Measurements from ENCODE around the gene FAM200A.
"Not testable (repeated sequence)": the region's sequence is repeated elsewhere in the genome, so short reads cannot be mapped to it uniquely, and the experiment has no call there.

FAM200A gene

DNA sequence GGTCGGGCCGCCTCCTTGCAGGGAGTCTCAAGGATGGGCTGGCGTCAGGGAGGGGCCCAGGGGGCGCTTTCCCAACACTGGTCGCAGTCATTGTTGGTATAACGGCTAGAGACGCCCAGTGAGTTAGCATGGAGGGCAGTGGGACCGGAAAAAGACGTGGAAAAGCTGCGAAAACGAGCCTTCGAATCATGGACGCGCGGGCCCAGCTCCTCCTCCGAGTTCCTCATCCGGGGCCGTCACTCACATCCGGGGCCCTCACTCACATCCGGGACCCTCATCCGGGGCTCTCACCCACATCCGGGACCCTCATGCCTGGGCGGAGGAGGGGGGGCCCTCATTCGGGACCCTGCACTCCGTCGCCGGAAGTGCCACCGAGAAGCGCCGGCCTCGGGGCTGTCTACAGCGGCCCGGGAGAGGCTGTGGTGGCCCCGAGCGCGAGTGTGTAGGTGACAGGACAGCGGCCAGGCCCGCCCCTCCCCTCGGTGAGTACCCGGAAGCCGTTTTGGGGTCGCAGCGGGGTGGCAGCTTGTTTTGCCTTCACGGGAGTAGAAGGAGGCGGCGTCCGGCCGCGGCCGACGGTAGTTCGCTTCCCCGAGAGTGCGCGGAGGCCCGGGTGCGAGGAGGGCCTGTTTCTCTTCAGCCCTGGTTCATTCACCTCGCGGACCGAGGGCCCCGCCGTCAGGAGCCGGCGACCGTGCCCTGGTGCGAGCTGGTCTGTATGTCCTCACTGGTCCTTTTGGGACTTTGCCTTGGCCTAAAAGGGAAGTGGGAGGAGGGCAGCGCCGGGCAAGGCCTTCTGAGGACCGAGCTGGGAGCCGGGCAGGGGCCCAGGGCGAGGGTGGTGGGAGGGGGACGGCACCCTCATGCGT, 6.6 kb upstream of the FAM200A start, which contains the start of gene ZNF655:
Gene ZNF655 (plus strand): TSS at position 337 of the 869 bp plus-strand sequence. CDS start 1,918 bp downstream, outside the sequence.
- FAIRE-seq: no peak

DNA sequence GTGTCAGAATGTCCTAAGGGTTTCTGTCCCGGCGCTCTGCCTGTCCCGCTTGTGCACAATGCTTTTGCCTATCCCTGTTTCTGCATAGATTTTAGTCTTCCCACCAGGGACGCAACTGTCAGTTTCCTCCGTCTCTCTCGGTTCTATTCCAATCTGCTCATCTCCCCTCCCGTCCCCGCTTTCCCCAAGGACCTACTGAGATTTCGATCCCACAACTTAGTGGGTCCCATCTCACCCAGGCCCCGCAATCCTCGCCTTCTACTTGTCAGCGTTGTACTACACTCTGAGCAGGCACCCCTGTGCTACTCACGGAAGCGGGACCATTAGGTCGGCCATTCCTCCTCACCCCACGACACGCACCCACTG, 6.0 kb upstream of the FAM200A start:
- FAIRE-seq: no peak

DNA sequence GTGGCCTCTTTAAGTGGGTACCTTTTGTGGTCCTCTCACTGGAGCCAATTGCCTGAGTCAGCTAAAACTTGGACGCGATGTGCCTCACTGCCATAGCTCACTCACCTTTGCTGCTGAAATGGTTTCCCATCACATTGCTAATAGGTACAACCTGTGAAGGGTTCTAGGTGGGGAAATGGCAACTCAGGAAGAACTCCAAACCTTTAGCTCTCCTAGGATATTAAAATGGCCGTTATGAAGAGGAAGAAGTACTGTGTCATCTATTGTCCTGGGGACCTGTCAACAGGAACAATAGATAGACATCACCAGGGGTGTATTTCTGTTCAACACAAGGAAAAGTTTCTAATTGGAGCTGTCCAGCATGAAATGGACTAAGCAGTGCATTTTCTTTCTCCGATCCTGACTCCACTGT, 5.3 kb upstream of the FAM200A start:
- FAIRE-seq: no peak

DNA sequence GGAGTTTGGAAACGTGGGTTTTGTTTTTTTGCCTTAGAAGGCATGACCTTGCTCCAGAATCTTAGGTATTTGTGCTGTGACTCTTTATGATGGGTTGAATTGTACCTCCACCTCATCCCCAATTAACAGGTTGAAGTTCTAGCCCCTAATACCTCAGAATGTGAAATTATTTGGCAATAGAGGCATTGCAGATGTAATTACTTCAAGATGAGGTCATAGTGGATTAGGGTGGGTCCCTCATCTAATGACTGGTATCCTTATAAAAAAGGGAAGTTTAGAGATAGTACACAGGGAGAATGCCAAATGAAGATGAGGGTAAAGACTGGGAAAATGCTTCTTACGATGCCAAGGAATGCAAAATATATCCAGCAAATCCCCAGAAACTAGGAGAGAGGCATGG, 3.0 kb upstream of the FAM200A start:
- FAIRE-seq: no peak

DNA sequence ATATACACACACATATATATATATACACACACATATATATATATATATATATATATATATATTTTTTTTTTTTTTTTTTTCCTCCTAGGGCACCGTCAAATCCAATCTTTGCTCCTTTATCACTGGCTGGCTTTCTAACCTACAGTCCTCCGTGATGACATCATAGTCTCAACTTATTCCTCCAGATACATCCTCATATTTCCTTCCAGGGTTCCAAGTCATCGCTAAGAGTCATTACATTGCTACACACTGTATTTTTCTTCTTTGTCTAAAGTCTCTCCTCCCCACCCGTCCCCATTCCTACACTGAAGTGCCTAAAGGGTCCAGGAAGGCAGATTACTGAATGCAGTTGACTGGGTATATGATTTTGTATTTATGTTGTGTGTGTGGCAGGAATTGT, 1.1 kb upstream of the FAM200A start:
- no peak for FAIRE-seq

DNA sequence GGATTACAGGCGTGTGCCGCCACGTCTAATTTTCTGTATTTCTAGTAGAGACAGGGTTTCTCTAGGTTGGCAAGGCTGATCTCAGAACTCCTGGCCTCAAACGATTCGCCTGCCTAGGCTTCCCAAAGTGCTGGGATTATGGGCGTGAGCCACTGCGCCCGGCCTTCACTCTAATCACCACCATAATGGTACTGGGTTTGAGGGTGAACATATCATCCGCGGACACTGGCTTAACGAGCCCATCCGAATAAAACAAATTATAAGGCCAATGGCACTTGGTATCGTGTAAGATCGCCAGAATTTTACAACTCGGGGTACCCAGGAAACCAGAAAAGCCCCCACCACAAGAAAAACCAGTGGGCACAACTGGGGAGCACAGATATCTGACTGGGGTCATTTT, 580 bp downstream of the FAM200A start:
- no peak for FAIRE-seq

DNA sequence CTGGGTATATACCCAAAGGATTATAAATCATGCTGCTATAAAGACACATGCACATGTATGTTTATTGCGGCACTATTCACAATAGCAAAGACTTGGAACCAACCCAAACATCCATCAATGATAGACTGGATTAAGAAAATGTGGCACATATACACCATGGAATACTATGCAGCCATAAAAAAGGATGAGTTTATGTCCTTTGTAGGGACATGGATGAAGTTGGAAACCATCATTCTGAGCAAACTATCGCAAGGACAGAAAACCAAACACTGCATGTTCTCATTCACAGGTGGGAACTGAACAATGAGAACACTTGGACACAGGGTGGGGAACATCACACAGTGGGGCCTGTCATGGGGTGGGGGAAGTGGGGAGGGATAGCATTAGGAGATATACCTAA, 2.4 kb downstream of the FAM200A start:
- not testable (repeated sequence) for FAIRE-seq

DNA sequence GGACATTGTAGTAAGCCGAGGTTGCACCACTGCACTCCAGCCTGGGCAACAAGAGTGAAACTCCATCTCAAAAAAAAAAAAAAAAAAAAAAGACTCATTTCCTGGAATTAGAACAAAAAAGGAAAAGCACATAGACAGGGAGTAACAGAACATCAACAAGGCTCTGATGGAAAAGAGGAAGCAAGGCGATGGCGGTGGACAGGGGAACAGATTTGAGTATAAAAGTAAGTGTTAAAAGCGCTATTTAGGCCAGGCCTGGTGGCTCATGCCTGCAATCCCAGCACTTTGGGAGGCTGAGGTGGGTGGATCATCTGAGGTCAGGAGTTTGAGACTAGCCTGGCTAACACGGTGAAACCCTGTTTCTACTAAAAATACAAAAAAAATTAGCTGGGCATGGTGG, 6.6 kb downstream of the FAM200A start:
- not testable (repeated sequence) for FAIRE-seq

DNA sequence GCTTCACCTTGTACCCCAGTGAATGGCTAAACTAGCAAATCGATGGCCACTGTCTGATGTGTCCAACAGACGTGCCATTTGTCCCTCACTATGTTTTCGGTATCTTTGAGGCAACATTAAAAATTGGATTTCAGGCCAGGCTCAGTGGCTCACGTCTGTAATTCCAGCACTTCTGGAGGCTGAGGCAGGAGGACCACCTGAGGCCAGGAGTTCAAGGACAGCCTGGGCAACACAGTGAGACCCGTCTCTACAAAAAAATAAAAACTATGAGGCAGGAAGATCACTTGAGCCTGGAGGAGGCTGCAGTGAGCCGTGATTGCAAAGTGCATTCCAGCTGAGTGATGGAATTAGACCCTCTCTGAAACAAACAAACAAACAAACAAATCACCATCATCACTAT, 8.0 kb downstream of the FAM200A start:
- FAIRE-seq: no peak

DNA sequence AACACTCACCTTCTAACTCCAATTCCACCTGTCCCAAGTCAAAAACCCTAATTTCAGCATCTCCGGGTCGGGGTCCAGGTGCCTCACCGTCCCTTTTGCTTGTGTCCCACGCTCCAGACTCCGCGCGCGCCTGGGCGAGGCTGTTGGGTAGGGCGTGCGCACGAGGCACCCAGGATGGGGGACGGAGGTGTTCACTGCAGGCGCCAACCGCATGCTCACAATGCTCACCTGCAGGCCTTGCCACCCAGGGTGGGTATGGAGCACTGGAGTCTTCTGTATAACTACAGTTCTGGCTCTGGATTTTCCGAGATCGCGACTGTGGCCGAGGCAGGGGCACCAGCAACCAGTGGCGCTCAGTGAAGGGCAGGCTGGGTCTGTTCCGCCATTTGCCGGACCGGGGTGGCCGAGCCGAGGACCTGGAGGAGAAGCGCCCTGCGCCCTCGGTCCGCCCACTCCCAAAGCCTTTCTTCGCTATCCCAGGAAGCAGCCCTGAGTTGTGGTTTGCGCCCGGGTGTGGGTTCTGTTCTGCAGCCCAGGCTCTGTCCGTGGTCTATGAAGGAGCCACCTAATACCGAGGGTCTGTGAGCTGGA, 8.7 kb downstream of the FAM200A start:
- no peak for FAIRE-seq

DNA sequence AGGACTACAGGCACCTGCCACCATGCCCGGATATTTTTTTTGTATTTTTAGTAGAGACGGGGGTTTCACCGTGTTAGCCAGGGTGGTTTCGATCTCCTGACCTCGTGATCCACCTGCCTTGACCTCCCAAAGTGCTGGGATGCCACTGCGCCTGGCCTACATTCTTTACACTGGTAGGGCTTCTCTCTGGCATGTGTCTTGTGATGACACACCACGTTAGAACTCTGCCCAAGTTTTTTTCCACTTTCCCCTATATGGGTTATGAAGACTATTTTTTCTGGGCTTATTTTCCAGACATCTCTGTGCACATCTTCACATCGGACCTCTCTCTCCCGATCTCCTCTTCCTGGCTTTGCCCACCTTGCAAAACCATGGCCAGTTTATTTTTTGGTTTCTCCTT, 10.7 kb downstream of the FAM200A start:
- no peak for FAIRE-seq

DNA sequence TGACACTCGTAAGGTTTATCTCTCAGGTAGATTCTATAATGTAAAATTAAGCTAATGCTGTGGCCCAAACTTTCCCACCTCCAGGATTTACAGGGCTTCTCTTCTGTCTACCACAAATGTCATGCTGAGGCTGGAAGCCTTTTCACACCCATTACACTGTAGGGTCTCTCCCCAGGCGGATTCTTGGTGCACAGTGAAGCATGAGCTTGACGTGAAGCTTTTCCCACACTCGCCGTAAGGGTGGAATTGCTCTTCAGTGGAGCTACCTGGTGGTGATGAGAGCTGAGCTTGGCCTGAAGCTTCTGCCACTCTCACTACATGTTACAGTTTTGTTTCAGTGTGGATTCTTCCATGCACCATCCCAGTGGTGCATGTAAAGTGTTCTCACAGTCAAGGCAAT, 11.4 kb downstream of the FAM200A start:
- no peak for FAIRE-seq

DNA sequence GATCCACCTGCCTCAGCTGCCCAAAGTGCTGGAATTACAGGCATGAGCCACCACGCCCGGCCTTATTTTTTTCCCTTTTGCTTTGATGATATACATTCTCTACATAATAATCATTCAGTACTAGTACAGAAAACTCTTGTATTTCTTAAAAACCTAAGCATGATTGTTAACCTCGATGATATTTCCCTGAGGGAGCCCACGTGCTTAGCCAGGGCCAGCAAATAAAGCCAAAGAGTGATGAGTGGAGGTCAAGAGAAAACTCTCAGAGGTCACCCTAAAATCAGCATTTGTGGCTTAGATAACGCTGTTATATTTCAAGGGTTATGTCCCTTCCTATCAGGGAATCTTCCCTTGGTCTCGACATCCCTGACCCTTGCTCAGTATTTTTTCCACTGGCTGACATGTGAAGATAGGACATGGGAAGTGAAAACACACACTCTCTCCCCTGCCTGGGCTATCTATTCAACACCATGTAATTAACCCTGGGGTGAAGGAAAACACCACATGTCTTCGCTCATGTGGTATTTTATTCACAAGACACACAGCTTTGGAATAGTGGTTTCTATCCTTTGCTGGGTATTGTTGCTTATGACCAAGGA, 12.6 kb downstream of the FAM200A start:
- no peak for FAIRE-seq

DNA sequence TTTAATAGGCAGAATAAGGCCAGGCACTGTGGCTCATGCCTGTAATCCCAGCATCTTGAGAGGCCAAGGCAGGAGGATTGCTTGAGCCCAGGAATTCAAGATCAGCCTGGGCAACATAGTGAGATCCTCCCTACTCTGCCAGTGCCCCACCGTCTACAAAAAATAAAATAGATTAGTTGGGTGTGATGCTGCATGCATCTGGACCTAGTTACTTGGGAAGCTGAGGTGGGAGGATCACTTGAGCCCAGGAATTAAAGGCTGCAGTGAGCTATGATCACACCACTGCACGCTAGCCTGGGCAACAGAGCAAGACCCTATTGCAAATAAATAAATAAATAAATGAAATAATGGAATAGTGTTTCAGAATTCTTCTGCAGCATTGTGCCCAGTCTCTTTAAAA, 16.2 kb downstream of the FAM200A start:
- no peak for FAIRE-seq

DNA sequence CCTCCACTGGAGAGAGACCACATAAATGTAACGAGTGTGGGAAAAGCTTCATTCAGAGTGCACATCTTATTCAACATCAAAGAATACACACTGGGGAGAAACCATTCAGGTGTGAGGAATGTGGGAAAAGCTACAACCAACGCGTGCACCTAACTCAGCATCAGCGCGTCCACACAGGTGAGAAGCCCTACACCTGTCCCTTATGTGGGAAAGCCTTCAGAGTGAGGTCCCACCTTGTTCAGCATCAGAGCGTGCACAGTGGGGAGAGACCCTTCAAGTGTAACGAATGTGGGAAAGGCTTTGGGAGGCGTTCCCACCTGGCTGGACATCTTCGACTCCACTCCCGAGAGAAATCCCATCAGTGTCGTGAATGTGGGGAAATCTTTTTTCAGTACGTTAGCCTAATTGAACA, 20.6 kb downstream of the FAM200A start:
- no peak for FAIRE-seq

DNA sequence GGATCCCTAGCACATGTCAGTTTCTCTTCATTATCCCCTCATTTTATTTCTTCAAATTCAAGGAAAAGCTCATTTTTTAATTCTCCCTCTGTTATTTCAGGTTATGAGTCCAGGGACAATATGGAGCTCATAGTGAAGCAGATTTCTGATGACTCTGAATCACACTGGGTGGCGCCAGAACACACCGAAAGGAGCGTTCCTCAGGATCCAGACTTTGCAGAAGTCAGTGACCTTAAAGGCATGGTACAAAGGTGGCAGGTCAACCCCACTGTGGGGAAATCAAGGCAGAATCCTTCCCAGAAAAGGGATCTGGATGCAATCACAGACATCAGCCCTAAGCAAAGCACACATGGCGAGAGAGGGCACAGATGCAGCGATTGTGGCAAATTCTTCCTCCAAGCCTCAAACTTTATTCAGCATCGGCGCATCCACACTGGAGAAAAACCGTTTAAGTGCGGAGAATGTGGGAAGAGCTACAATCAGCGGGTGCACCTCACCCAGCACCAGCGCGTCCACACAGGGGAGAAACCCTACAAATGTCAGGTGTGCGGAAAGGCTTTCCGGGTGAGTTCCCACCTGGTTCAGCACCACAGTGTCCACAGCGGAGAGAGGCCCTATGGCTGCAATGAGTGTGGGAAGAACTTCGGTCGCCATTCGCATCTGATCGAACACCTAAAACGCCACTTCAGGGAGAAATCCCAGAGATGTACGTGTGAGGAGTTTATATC, 26.0 kb downstream of the FAM200A start:
- FAIRE-seq: no peak

DNA sequence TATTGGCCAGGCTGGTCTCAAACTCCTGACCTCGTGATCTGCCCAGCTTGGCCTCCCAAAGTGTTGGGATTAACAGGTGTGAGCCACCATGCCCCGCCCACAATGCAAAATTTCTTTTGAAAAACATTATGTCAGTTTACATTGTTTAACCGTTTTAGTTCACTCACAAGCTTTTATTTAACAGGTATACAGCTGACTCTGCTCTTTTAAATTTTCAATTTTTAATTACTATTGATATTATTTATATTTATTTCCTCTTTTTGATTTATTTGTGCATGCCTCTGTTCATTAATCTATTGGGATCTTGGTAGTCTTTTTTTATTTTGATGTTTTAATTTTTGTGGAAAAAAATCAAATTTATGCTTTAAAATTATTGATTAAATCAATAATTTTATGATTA, 30.5 kb downstream of the FAM200A start:
- no peak for FAIRE-seq

DNA sequence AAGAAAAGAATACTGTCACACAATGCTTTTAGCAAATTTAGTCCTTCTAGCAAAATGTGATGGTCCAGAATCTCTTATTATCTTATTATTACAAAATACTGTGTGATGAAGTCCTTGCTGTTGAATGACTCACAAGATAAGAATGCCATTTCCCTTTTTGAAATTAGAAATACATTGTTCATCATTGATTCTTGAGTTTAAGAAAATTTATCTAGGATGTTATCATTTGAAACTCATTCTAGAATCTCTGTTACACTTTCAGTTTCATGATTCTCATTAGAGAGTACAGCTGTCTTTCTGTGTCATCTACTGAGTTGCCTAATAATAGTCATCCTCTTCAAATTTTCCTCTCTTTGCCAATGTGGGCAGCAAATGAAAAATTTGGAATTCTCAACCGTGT, 37.9 kb downstream of the FAM200A start:
- FAIRE-seq: no peak

DNA sequence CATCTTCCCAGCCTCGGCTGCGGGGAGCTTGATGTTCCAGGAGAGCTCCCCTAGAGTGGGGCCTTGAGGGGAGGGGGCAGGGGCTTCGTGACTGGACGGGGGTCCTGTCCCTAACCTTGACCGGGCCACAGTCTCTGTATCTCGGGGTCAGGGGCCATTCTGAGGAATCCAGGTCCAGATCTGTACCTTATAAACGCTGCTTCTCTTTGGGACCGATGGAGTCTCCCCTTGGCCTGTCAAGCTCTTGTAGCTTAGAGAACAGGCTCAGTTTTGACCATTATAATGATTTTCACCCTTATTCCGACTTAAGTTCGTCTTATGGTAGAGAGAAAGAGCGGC, 46.6 kb downstream of the FAM200A start:
- no peak for FAIRE-seq

DNA sequence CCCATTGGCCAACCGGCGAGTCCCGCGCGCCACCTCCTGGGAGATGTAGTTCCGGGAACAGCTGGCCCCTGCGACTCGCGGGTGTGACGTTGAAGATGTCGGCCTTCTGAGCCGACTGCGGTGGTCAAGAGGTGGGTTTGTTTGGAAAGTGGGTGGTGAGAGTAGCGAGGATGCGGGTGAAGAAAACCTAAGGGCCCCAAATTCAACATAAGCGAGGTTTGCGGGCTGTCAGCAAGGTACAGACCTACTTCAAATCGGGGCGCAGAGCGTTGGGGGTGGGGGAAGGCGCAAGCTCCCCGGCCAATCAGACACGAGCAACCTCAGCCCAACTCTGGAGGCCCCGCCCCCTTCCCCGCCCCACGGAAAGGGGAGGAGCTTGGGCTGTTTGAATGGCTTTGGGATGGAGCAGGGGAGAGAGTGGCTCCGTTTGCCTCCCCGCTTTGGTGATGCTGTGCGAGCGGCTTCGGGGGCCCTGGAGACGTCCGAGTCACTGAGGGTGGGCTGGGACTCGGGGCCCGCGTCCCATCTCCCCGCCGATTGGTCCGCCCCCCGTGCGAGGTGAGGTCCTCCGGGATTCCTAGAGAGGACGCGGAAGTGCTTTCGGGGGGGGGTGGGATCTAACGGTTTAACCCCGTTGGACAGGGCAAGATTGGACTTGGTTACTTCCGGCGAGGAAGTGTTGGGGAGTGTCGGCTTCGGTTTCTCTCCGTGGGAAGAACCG, 47.2 kb downstream of the FAM200A start, which contains the start of gene ZKSCAN5:
Gene ZKSCAN5 (plus strand): TSS at position 60 of the 721 bp plus-strand sequence. CDS start 1,383 bp downstream, outside the sequence.
- FAIRE-seq: no peak

DNA sequence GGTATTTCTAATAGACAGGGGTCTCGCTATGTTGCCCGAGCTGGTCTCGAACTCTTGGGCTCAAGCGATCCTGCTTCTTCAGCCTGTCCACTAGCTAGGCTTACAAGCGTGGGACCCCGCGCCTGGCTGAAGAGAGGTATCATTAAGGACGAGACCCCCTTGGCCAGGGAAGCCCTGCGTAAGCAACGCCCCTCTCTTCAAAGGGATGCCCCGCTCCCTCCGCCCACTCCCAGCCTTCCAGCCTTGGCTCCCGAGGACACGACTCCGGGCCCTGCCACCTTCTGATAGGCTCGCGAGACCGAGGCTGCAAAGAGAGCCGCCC, 47.7 kb downstream of the FAM200A start:
- FAIRE-seq: peak; percentile 11

DNA sequence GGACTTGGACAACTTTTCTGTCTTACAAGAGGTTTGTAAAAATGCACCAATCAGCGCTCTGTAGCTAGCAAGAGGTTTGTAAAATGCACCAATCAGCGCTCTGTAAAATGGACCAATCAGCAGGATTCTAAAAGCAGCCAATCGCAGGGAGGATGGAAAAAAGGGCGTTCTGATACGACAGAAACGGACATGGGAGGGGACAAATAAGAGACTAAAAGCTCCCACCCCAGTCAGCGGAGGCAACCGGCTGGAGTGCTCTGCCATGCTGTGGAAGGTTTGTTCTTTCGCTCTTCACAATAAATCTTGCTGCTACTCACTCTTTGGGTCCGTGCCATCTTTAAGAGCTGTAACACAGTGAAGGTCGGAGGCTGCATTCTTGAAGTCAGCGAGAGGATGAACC, 50.7 kb downstream of the FAM200A start:
- not testable (repeated sequence) for FAIRE-seq

DNA sequence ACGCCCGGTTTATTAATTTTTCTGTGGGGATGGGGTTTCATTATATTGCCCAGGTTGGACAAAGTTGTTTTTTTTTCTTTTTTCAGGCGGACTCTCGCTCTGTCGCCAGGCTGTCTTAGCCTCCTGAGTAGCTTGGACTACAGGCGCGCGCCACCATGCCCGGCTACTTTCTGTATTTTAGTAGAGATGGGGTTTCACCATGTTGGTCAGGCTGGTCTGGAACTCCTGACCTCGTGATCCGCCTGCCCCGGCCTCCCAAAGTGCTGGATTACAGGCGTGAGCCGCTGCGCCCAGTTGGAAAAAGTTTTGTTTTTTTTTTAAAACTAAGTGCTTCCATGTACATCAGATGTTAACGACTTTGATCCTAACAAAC, 51.3 kb downstream of the FAM200A start:
- no peak for FAIRE-seq
